HepG2 (cell line): Measurements from ENCODE around the gene NXT1. TPM values are rescaled to one million over a fixed set of nuclear protein-coding genes. Genes with fewer than 3 reads are reported as not detected.

Experiments used
- AGO1 ChIP-seq: fragments of 200-400 bp; formaldehyde crosslinking; IDR thresholded peaks from 2 replicates; pipeline ENCODE4 v1.6.1; 2017; ENCODE audit warnings: mild to moderate bottlenecking, low read depth, low read length, moderate library complexity; ENCODE audit not compliant: poor library complexity, severe bottlenecking
- AGO2 ChIP-seq: fragments of 200-400 bp; formaldehyde crosslinking; optimal IDR thresholded peaks from 2 replicates; pipeline ENCODE3; 2017; ENCODE audit warnings: mild to moderate bottlenecking, low read depth, low read length, moderate library complexity
- CENPT ChIP-seq: sonication (generic); formaldehyde crosslinking; IDR thresholded peaks from 2 replicates; pipeline ENCODE4 v1.8.0; 2022; ENCODE audit warnings: low read depth, mild to moderate bottlenecking, moderate library complexity, missing genetic modification reagents
- E2F2 ChIP-seq: sonication (generic); formaldehyde crosslinking; IDR thresholded peaks from 2 replicates; pipeline ENCODE4 v1.4.0; 2020; ENCODE audit warnings: missing genetic modification reagents, borderline replicate concordance
- FOXA1 ChIP-seq, 2 experiments: fragments of 450-650 bp in 1 of 2; sonication (generic) in 1 of 2; formaldehyde crosslinking in 1 of 2; IDR thresholded peaks; 2 replicates each; pipeline versions ENCODE4 v1.4.0 to v1.6.1; 2016 to 2020; ENCODE audit warnings: missing genetic modification reagents in 1 of 2
- GPN1 ChIP-seq: sonication (generic); formaldehyde crosslinking; IDR thresholded peaks from 2 replicates; pipeline ENCODE4 v1.5.1; 2020; ENCODE audit warnings: missing genetic modification reagents, borderline replicate concordance
- MYC ChIP-seq: sonication (generic); formaldehyde crosslinking; IDR thresholded peaks from 2 replicates; pipeline ENCODE4 v1.9.0; 2021; ENCODE audit warnings: missing genetic modification reagents, borderline replicate concordance
- NR3C1 ChIP-seq: sonication (generic); formaldehyde crosslinking; IDR thresholded peaks from 2 replicates; pipeline ENCODE4 v1.4.0; 2020; ENCODE audit warnings: missing genetic modification reagents
- NRL ChIP-seq: sonication (generic); formaldehyde crosslinking; IDR thresholded peaks from 2 replicates; pipeline ENCODE4 v1.5.0; 2020; ENCODE audit warnings: missing genetic modification reagents, mild to moderate bottlenecking, moderate library complexity, borderline replicate concordance
- RBFOX2 ChIP-seq: fragments of 200-400 bp; formaldehyde crosslinking; IDR thresholded peaks from 2 replicates; pipeline ENCODE4 v1.6.1; 2017; ENCODE audit warnings: low read depth, mild to moderate bottlenecking, low read length
- ZBTB33 ChIP-seq: sonication (generic); formaldehyde crosslinking; IDR thresholded peaks from 2 replicates; pipeline ENCODE4 v1.4.0; 2020; ENCODE audit warnings: missing genetic modification reagents
- ZC3H13 ChIP-seq: sonication (generic); formaldehyde crosslinking; IDR thresholded peaks from 2 replicates; pipeline ENCODE4 v1.8.1; 2023; ENCODE audit warnings: mild to moderate bottlenecking, missing genetic modification reagents, moderate library complexity
- ZNF232 ChIP-seq: sonication (generic); formaldehyde crosslinking; IDR thresholded peaks from 2 replicates; pipeline ENCODE4 v1.4.0; 2020; ENCODE audit warnings: missing genetic modification reagents, borderline replicate concordance
- ZNF280B ChIP-seq: sonication (generic); formaldehyde crosslinking; IDR thresholded peaks from 2 replicates; pipeline ENCODE4 v1.5.0; 2020; ENCODE audit warnings: missing genetic modification reagents, mild to moderate bottlenecking, borderline replicate concordance
- ZNF501 ChIP-seq: sonication (generic); formaldehyde crosslinking; IDR thresholded peaks from 2 replicates; pipeline ENCODE4 v1.5.1; 2020; ENCODE audit warnings: mild to moderate bottlenecking, moderate library complexity, missing genetic modification reagents
- ZNF607 ChIP-seq: sonication (generic); formaldehyde crosslinking; IDR thresholded peaks from 2 replicates; pipeline ENCODE4 v1.5.1; 2020; ENCODE audit warnings: missing genetic modification reagents, mild to moderate bottlenecking, borderline replicate concordance
- ZNF687 ChIP-seq: sonication (generic); formaldehyde crosslinking; IDR thresholded peaks from 2 replicates; pipeline ENCODE4 v1.5.1; 2020; ENCODE audit warnings: mild to moderate bottlenecking, missing genetic modification reagents, moderate library complexity
- ZNF839 ChIP-seq: sonication (generic); formaldehyde crosslinking; IDR thresholded peaks from 2 replicates; pipeline ENCODE4 v1.4.0; 2020; ENCODE audit warnings: missing genetic modification reagents, mild to moderate bottlenecking, borderline replicate concordance
- polyA plus RNA-seq, 8 experiments: library from polyadenylated mRNA; depleted of rRNA in 3 of 8; stranded (reverse) in 7 of 8; unstranded in 1 of 8; fragments of >200 nt; fragmentation: Illumina TruSeq in 4 of 8; extraction: Trizol in 4 of 8; gene quantifications; 2 replicates each; pipeline versions ENCODE4 v1.2.1 to v1.2.3, GENCODE V29; 2011 to 2016; ENCODE audit warnings: low read depth in 4 of 8, missing spikeins in 1 of 8, mixed read lengths in 1 of 8; ENCODE audit not compliant: insufficient read depth in 1 of 8
- total RNA-seq, 5 experiments: library from RNA; depleted of rRNA; stranded (reverse); fragments of >200 nt; fragmentation: Illumina TruSeq; extraction: Trizol; gene quantifications; 2 replicates each; pipeline ENCODE4 v1.2.3, GENCODE V29; 2016; ENCODE audit warnings: low read depth in 1 of 5

The NXT1 gene
- total and polyA plus RNA-seq, 2 of the 13 experiments (the other 11 are each of a cell fraction or from before 2014, with no cell fraction given), result 35.6 to 65.9 TPM

GRCh38 chr20:23365390-23366165 lies 15.0 kb downstream of the NXT1 start (continued):
- TF ChIP-seq AGO2, result peak; percentile 97
- TF ChIP-seq ZNF232, result no peak
- TF ChIP-seq ZBTB33 (CRISPR knock-in tag), result peak; percentile 91
- no peak for TF ChIP-seq ZNF839
- peak; percentile 62 for TF ChIP-seq AGO1
- TF ChIP-seq CENPT (CRISPR knock-in tag), result peak; percentile 70; the same call in 1 of the 2 replicates
- TF ChIP-seq ZNF280B, result 0 out of 2 replicates have a peak, but pooled peaks have one; percentile 33
- TF ChIP-seq FOXA1 (IDR thresholded peaks at IDR 0.05), result no peak
- no peak for TF ChIP-seq FOXA1 (CRISPR knock-in tag; IDR thresholded peaks at IDR 0.05)
- 0 out of 2 replicates have a peak, but pooled peaks have one; percentile 16 for TF ChIP-seq MYC (CRISPR knock-in tag)
- TF ChIP-seq E2F2 (CRISPR knock-in tag), result 0 out of 2 replicates have a peak, but pooled peaks have one; percentile 25
- peak; percentile 29; the same call in 1 of the 2 replicates for TF ChIP-seq NR3C1 (CRISPR knock-in tag)
- TF ChIP-seq ZNF501 (CRISPR knock-in tag), result 0 out of 2 replicates have a peak, but pooled peaks have one; percentile 43
- peak; percentile 66; the same call in 1 of the 2 replicates for TF ChIP-seq NRL
- peak; percentile 37; the same call in 1 of the 2 replicates for TF ChIP-seq ZNF687 (CRISPR knock-in tag)
- peak; percentile 55; the same call in 1 of the 2 replicates for TF ChIP-seq ZC3H13
- 0 out of 2 replicates have a peak, but pooled peaks have one; percentile 38 for TF ChIP-seq GPN1 (CRISPR knock-in tag)
- peak; percentile 65 for TF ChIP-seq RBFOX2
- TF ChIP-seq ZNF607 (CRISPR knock-in tag), result 0 out of 2 replicates have a peak, but pooled peaks have one; percentile 39
